PFSK-1 (cell line): ENCODE measurements around the gene TRIM44.

ENCODE experiments used
- FOXP2 ChIP-seq: optimal IDR thresholded peaks from 2 replicates; pipeline ENCODE3; 2011; ENCODE audit warnings: borderline replicate concordance, control low read depth, inconsistent platforms; ENCODE audit not compliant: insufficient read depth; ENCODE audit errors: extremely low read length, extremely low read depth
- POLR2AphosphoS5 ChIP-seq: IDR thresholded peaks from 2 replicates; pipeline ENCODE4 v1.6.1; 2012; ENCODE audit warnings: low read depth, mild to moderate bottlenecking, control low read depth, low read length, moderate library complexity
- REST ChIP-seq, 2 experiments: IDR thresholded peaks; 2 replicates each; pipeline versions ENCODE4 v1.6.1 to v1.8.0; 2011 to 2012; ENCODE audit warnings: low read depth in 2 of 2, low read length in 2 of 2, control low read depth in 1 of 2, inconsistent platforms in 1 of 2, mild to moderate bottlenecking in 1 of 2, moderate library complexity in 1 of 2; ENCODE audit not compliant: insufficient read depth in 1 of 2
- SIN3A ChIP-seq: IDR thresholded peaks from 2 replicates; pipeline ENCODE4 v1.6.1; 2012; ENCODE audit warnings: mild to moderate bottlenecking, low read length, moderate library complexity, borderline replicate concordance; ENCODE audit not compliant: insufficient read depth
- TAF1 ChIP-seq: IDR thresholded peaks from 2 replicates; pipeline ENCODE4 v1.6.1; 2012; ENCODE audit warnings: low read length, control low read depth, borderline replicate concordance; ENCODE audit not compliant: insufficient read depth

Gene TRIM44

GRCh38 chr11:35855671-35856070, 193.1 kb downstream of the TRIM44 start:
- no peak for TF ChIP-seq TAF1
- no peak for TF ChIP-seq POLR2AphosphoS5
- TF ChIP-seq SIN3A: no peak
- no peak for TF ChIP-seq FOXP2
- TF ChIP-seq REST (IDR thresholded peaks at IDR 0.05; ENCODE audit: insufficient read depth in 1 of 2, low read depth in 2 of 2, low read length in 2 of 2): no peak

GRCh38 chr11:35856259-35856658, 193.7 kb downstream of the TRIM44 start:
- no peak for TF ChIP-seq FOXP2
- no peak for TF ChIP-seq POLR2AphosphoS5
- TF ChIP-seq TAF1: no peak
- TF ChIP-seq SIN3A: no peak

- TF ChIP-seq SIN3A (no peak), TAF1 (no peak), REST (IDR thresholded peaks at IDR 0.05; ENCODE audit: insufficient read depth in 1 of 2, low read depth in 2 of 2, low read length in 2 of 2) (no peak), POLR2AphosphoS5 (no peak), FOXP2 (no peak)
These were observed 194.2 kb downstream of the TRIM44 start for GRCh38 chr11:35856756-35857155.

GRCh38 chr11:35857922-35858321, 195.3 kb downstream of the TRIM44 start:
- no peak for TF ChIP-seq REST (IDR thresholded peaks at IDR 0.05; ENCODE audit: insufficient read depth in 1 of 2, low read depth in 2 of 2, low read length in 2 of 2)
- TF ChIP-seq TAF1: no peak
- TF ChIP-seq POLR2AphosphoS5: no peak
- no peak for TF ChIP-seq FOXP2
- no peak for TF ChIP-seq SIN3A

- no peak for TF ChIP-seq TAF1
- TF ChIP-seq REST (IDR thresholded peaks at IDR 0.05; ENCODE audit: insufficient read depth in 1 of 2, low read depth in 2 of 2, low read length in 2 of 2): no peak
- TF ChIP-seq POLR2AphosphoS5: no peak
- TF ChIP-seq SIN3A: no peak
- TF ChIP-seq FOXP2: no peak
These were observed 196.7 kb downstream of the TRIM44 start for GRCh38 chr11:35859301-35859700.
